ENCODE measurements around the gene CRYGC. TPM values are rescaled to one million over a fixed set of nuclear protein-coding genes. Genes with fewer than 3 reads are reported as not detected.

Gene CRYGC
- total RNA-seq, 2 experiments from 2014 or later: not detected

Other genes starting within 250 kb of the CRYGC start
- 1 to 10 TPM; 6.5 to 7.0 TPM for gene PLEKHM3, start 104.3 kb downstream of the CRYGC start, total RNA-seq
- gene CRYGD, start 5.3 kb downstream of the CRYGC start, total RNA-seq: not detected
- not detected for gene CRYGB, start 16.3 kb upstream of the CRYGC start, total RNA-seq
- gene CRYGA, start 33.8 kb upstream of the CRYGC start, total RNA-seq: not detected
- not detected for gene C2orf80, start 60.2 kb upstream of the CRYGC start, total RNA-seq
- 10 to 100 TPM; 18.5 to 21.9 TPM for gene IDH1, start 125.2 kb upstream of the CRYGC start, total RNA-seq
- 10 to 100 TPM; 20.2 to 22.4 TPM for gene PIKFYVE, start 136.4 kb upstream of the CRYGC start, total RNA-seq

Data from activated naive CD4-positive, alpha-beta T cell treated with anti-CD3 and anti-CD28 coated beads for 36 hours (primary cell).